ENCODE measurements around the gene MDH2.
"Not testable (repeated sequence)": the region's sequence is repeated elsewhere in the genome, so short reads cannot be mapped to it uniquely, and the experiment has no call there.

The MDH2 gene

GRCh38 chr7:76049295-76049694 lies 1.4 kb downstream of the MDH2 start:
- DNase-seq, result no peak

- no peak for DNase-seq
Measured at GRCh38 chr7:76050545-76050944, 2.6 kb downstream of the MDH2 start.

DNA sequence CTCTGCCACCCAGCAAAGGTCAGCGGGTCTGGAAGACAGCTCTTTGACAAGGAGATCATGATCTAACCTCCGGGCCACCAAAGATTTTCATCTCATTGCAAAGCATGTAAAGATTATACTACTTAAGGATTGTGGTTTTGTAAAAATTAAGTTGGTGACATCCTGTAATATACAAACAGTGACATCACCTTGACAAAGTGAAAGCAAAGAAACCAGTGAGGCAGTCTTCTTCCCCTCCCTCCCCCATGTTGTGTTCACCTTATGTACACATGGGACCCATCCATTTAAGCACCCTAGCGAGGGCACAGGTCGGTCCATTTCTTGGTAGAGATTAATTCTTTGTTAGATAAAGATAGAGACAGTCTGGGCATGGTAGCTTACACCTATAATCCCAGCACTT lies 3.9 kb downstream of the MDH2 start:
- no peak for DNase-seq

GRCh38 chr7:76052681-76053080 lies 4.8 kb downstream of the MDH2 start:
- DNase-seq, result not testable (repeated sequence)

GRCh38 chr7:76053461-76053860 lies 5.6 kb downstream of the MDH2 start:
- no peak for DNase-seq

DNA sequence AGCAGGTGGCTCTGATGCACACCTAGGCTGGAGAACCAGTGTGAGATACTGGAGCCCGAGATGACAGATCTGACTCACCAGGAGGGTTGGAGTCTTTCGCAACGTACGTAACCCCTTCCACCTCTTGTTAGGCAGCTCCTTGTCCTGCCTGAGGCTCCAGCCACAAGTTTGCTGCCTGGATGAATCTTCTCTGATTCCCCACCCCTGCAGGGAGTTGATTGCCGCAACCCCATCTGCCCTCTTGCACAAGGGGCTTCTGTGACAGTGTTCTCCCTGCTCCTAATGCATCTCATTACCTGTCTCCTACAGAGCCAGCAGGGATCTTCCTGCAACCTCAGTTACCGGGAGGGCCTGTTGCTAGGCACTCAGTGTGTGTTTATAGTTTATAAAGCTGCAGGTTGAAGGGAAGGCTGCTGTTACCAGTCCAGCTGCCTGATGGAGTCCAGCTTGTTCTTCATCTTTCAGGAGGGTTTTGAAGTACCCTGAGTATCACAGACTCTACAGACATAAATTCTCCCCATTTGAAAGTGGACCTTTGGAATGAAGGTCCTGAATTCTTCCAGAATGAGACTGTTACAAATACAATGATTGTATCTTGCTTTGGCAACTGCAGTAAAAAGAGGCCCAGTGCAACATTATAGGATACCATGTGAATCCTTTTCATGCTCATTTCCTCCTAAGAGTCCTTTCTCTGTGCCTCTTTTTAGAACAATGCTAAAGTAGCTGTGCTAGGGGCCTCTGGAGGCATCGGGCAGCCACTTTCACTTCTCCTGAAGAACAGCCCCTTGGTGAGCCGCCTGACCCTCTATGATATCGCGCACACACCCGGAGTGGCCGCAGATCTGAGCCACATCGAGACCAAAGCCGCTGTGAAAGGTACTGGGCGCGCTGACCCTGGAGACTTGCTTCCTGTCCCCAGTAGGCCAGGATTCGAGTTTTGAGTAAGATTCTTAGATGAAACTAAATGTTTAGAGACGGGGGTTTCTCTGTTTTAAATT lies 6.5 kb downstream of the MDH2 start:
- peak; percentile 74 to 92 for DNase-seq

DNA sequence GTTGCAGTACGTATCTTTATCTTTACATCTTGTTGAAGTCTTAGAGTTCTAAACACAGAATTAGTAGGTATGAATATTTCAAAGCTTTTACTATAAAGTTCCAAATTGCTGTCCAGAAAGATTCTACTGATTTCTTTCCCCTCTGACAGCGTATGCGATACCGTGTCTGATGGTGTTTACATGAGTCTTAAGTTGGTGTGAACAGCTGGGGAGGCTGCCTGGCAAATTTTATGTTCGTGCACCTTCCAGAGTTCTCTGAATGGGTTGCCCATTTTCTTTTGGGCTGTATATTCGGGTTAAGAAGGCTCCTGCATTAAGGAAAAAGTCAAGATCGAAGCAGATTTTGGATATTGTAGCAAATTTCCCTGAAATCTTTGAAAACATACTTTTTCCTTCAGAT lies 8.3 kb downstream of the MDH2 start:
- no peak for DNase-seq

DNA sequence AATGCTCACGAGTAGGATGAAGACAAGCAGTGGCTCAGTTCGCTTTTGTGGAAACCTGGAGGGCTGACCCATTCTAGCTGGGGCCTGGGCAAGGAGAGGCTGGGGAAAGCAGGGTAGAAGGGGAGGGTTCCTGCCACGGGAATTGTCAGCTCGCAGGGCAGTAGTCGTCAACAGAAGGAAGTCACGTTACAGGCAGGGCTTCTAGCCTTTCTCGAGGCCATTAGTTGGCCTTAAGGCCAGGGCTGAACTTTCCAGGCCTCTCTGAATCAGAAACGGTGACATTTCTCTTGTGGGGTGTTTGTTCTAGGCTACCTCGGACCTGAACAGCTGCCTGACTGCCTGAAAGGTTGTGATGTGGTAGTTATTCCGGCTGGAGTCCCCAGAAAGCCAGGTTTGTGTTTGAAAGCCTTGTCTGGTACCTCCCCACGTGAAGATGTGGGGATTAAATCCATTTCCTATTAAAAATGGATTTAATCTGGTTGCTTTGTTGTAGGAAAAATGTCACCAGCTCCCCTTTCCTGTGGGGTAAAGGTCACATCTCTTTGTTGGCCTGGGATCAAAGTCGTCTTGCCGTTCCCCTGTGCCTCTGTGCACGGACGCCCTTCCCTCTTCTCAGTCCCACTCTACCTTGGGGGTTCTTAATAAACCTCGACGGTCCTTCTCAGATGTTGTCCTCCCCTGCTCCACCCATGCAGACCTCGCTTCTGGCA lies 9.4 kb downstream of the MDH2 start:
- no peak for DNase-seq

GRCh38 chr7:76057813-76058145 lies 9.9 kb downstream of the MDH2 start:
- DNase-seq, result no peak

GRCh38 chr7:76058745-76059144 lies 10.8 kb downstream of the MDH2 start:
- DNase-seq, result not testable (repeated sequence)

DNA sequence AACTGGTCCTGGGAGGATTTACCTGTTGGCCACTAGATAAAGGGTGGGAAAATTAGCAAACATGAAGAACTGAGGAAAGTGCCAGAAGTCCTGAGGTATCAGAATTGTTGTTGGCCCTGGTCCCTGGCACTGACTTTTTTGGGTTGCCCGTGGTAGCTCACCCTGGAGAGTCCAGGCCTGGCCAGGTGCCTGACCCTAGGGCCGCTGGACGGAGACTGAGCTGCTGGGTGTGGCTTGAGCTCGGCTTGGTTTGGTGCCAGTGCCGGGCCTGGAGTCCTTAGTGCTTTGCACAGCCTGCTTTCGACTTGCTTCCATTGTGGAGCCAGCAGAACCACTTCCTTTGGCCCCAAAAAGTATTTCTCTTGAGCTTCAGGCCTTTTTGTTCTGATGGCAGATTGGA lies 12.9 kb downstream of the MDH2 start:
- no peak for DNase-seq

GRCh38 chr7:76062254-76062653 lies 14.3 kb downstream of the MDH2 start:
- no peak for DNase-seq

- DNase-seq, result no peak
Measured at GRCh38 chr7:76063114-76063513, 15.2 kb downstream of the MDH2 start.

- DNase-seq, result peak in 1 of 2 experiments; percentile 37
Measured at GRCh38 chr7:76063525-76063924, 15.6 kb downstream of the MDH2 start.

DNA sequence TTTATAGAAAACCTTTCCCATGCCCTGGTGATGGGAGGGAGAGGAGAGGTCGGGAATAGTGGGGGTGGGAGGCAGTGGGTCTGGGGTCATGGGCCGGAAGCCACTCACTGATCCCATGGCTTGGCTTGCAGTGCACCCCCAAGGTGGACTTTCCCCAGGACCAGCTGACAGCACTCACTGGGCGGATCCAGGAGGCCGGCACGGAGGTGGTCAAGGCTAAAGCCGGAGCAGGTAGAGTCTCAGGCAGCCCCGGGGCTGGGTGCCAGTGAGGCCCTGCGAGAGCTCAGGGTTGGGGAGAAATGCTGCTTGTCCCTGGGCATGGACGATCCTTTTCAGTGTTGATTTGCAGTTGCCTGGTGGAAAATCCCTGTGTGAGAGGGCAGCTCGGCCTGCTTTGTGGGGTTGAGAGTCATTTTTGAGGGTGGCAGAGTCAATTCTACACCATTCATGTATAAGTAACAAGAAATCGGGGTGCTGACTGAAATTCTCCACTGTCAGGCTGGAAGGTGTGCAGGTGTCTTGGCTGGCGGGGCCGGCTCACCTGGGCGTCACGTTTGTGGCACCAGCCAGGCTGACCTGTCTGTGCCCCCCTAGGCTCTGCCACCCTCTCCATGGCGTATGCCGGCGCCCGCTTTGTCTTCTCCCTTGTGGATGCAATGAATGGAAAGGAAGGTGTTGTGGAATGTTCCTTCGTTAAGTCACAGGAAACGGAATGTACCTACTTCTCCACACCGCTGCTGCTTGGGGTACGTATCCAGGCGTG lies 16.5 kb downstream of the MDH2 start:
- no peak for DNase-seq

DNA sequence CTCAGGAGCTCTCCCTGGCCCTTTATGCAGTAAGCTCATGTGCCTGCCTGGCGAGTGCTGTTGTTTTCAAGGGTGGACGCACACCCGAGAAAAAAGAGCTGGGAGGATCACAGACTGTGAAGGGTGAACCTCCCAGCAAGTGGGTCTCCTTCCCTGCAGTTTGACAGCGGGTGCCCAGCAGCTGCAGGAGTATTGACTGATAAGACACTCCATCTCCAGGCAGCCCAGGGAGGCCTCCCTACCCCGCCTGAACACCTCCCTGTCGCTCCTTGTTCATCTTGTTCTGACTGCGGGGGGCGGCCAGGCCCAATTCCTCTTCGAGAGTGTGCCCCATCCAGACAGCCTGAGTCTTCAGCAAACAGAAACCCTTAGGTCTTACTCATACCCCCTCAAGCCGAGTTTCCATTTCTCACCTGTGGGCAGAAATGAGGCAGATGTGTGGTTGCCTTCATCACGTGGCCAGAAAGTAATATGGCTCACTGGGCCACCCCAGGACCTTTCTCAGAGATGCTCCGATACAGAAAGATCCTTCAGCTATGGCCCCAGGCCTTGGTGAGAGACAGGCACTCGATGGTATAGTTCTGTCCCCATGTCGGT lies 17.2 kb downstream of the MDH2 start:
- no peak for DNase-seq

DNA sequence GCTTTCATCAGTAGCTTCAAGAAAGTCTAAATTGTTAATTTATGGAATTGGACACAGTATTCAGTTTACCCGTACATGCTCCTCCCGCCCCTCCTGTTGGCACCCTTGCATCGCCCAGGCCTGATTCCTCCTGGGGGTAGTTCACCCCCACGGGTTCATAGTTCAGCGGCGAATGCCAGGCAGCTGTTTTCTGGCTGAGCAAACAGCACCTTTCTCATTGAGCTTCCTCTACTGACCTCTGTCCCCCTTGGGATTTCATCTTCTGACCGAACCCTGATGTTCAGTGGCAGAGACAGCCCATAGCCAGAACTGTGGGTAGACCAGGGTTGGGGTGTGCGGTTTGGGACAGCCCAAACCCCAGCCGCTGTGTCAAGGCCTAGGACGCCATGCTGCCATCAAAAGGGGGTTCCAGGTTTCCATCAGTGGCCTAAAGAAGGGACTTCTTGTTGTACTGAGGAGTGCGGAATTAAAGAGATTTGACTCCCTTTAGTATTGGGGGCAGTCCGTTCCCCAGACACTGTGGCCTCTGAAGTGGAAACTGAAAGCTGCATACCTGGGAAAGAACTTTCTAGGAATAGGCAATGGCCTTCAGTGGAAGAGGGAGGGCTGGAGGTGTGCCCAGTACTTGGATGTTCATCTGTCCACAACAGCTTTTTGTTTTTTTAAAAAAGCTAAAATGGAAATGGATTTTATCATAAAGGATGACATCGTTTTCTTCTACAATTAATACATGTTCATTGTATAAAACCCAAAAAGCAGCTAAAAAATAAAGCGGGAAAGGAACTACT lies 19.0 kb downstream of the MDH2 start:
- no peak for DNase-seq

GRCh38 chr7:76069238-76069638 lies 21.3 kb downstream of the MDH2 start:
- DNase-seq, result no peak

GRCh38 chr7:76071316-76072242 lies 23.7 kb downstream of the MDH2 start:
- DNase-seq, result no peak

- DNase-seq, result no peak
Measured at GRCh38 chr7:76072243-76073148, 24.6 kb downstream of the MDH2 start.
